Mesenteric fat pad (tissue), 1 donor: ENCODE results near the gene KCNA2. TPM values are rescaled to one million over a fixed set of nuclear protein-coding genes. Genes with fewer than 3 reads are reported as not detected.

Experiments
- DNase-seq: peaks from one replicate; pipeline ENCODE4 v3.0.0-alpha.2; 2020; ENCODE audit warnings: low spot score
- long read RNA-seq: library from polyadenylated mRNA; unstranded; transcript quantifications from one replicate; pipeline ENCODE4 v2.0.0, GENCODE V29; 2020
- total RNA-seq: library from RNA; stranded (reverse); fragmentation: NEBNext Ultra II Directional; extraction: Animal tissue kit (Norgen Biotek cat#: 25700); gene quantifications from one replicate; pipeline ENCODE4 v1.2.1, GENCODE V29; 2021
- donor health status: DM: yes; HTN: yes; CAD: no.

KCNA2 gene
- total RNA-seq: 1.5 TPM
- long read RNA-seq, partial matches to known transcripts: 0 of 2 reads
- long read RNA-seq, other reads (novel, unspliced or antisense): 2 of 2 reads

- peak; percentile 88 for DNase-seq
Observed at GRCh38 chr1:110605901-110606656, at the start of gene KCNA2. Gene KCNA2 (minus strand): TSS chr1:110606358. CDS start chr1:110604782, 1,576 bp downstream.

GRCh38 chr1:110650609-110651008, 44.5 kb upstream of the KCNA2 start:
- DNase-seq: no peak

- DNase-seq: no peak
Observed at GRCh38 chr1:110648417-110648816, 42.3 kb upstream of the KCNA2 start.

- no peak for DNase-seq
Observed at GRCh38 chr1:110647254-110647891, 41.2 kb upstream of the KCNA2 start.

DNA sequence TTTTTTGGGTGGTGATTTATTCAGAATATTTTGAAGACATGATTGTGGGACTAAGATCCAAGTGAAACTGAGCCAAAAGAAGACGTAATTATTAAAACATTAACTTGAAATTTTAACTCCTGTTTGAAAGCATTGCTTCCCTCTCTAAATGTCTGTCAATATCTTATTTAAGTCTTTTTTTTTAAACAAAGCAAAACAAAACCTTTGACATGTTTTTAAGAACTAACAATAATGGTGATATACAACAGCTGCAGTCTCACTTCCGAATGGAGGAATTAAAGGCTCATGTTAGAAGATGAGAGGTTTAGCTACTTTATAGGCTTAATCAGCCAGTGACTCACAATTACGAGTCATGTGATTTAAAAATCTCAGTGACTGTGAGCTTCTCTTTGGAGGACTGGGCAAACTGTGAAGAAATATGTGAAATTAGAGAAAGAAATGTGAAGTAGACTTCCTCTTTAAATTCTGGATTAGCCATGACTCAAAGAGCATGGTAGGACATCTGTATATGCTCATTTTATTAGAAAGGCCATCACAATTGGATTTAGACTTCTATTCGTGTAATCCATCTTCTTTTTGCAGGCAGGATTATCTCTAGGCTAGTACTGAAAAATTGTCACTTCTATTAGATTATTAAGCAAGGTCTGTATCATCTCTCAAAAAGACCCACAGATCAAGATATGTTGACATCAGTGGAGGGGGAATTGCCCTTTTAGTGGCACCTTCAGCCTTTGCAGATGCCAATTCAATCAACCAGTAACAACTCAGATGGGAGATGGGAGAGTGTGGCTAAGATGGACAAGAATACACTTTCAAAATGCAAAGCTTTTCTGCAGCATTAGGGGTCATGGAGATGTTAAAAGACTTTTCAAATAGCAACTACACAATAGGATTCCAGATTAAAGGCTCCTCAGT, 39.9 kb upstream of the KCNA2 start:
- DNase-seq: no peak

DNA sequence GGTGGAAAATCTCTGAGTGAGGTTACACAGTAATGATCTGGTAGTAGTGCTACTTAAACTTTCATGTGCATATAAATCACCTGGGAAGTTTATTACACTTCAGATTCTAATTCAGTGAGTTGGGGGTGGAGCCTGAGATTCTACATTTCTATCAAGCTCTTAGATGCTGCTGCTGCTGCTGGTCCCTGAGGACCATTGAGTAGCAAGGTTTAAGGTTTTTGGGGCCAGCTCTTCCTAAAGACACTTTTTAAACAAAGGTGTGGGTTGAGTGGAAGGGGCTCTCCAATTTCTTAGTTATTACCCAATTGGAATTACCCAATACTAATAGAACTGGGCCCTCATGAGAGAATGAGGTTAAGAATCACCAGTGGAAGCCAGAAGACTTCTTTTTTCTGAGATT, 39.1 kb upstream of the KCNA2 start:
- no peak for DNase-seq

- DNase-seq: no peak
Observed at GRCh38 chr1:110643879-110644472, 37.8 kb upstream of the KCNA2 start.

GRCh38 chr1:110639724-110640386, 33.7 kb upstream of the KCNA2 start:
- DNase-seq: no peak

DNA sequence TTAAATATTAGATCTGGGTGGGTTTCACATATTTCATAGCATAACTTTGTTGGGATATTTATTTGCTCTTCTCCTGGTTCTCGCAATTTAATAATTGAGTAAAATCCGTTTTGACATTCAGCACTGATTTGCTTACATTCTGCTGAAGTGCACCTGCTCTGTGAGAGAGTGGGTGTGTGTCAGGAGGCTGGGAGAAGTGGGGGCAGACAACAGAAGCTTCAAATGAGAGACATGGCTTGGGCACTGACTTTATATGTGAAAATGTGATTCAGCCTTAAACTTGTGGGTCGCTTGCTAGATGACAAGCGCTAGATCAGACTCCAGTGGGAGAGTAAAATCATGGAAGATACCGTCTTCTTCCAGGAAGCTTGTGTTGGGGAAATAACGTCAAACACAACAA, 32.4 kb upstream of the KCNA2 start:
- DNase-seq: no peak

GRCh38 chr1:110638058-110638457, 31.9 kb upstream of the KCNA2 start:
- no peak for DNase-seq

- no peak for DNase-seq
Observed at GRCh38 chr1:110637475-110637874, 31.3 kb upstream of the KCNA2 start.

GRCh38 chr1:110636149-110636935, 30.2 kb upstream of the KCNA2 start:
- DNase-seq: no peak

DNA sequence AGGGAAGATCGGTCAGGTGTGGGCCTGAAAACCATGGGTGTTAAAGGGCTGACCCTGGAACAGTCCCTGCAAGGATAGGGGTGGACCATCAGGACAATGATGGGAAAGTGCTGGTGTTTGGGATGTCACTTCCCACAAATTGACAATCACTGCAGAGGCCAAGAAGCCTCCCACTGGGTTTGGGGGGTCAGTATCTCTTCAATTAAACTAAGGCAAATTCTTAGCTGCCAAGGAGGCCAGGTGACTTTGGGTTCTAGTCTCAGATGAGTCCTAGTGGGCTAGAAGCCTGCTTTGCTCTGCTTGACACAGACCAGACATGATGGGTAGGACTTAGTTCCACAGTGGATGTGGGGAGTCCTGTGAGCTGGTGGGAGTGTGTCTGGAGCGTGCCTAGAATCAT, 29.3 kb upstream of the KCNA2 start:
- no peak for DNase-seq

GRCh38 chr1:110634455-110635311, 28.5 kb upstream of the KCNA2 start:
- no peak for DNase-seq

DNA sequence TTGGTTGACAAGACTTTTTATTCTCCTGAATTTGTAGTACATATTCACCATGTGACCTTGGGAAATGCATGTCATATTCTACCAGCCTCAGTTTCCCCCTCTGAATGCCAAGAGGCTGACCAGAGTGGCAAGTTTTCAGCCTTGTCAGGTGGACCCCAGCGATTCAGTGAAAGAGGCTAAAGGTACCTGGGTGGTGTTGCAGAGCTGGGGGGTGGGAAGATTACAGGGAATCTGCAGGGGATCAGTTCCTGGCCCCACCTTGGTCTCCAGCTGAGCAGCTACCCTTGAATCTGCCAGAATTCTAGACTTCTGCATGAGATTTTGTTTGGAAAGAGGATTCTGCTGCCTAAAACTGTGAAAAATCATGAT, 27.9 kb upstream of the KCNA2 start:
- no peak for DNase-seq

GRCh38 chr1:110633646-110634030, 27.5 kb upstream of the KCNA2 start:
- no peak for DNase-seq

DNA sequence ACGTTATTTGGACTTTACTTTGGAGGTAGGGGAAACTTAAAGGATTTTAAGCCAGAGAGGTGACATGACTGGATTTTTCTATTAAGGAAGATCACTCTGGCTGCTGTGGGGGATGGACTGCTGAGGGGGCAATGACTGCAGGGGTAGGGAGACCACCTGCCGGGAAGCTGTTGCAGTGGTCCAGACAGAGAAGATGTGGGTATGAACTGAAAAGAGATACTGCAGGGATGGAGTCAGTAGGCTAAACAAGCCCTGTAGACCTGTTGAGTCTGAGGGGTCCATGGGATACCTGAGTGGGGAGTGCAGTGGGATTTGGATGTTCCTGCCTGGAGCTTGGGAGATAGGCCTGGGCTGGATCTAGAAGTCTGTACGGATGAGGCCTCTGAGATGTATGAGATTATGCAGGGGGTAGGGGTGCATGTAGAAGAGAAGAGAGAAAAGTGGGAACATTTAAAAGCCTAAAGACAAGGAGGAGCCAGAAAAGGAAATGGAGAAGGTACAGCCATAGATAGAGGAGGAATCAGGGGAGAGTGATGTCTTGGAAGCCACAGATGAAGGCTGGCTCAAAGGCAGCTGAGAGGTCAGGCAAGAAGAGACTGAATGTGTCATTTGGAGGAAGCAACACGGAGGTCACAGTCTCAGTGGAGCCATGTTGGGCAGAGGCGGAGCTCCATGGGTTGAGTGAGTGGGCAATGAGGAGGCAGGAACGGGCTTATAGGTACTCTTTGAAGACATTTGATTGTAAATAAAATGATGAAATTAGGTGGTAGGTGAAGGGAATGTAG, 25.9 kb upstream of the KCNA2 start:
- DNase-seq: no peak
